Endothelial cell of umbilical vein (primary cell): ENCODE measurements around the gene ANKRD34C. TPM values are rescaled to one million over a fixed set of nuclear protein-coding genes. Genes with fewer than 3 reads are reported as not detected.

Source experiments
- BruUV-seq: library from RNA; stranded (reverse); fragments of 400-500 nt; replicated peaks from 2 replicates; lab custom pipeline; 2021; lab: Mats Ljungman, UMichigan
- CTCF ChIA-PET: fragments of 300-600, 350-600 bp; sonication (Branson Sonifier 250); formaldehyde crosslinking; loops from one replicate; lab custom pipeline; 2021; ENCODE audit warnings: antibody characterized with exemption, inconsistent platforms; lab: Charles Lee
- POLR2A ChIA-PET: fragments of 300-600, 350-600 bp; sonication (Branson Sonifier 250); formaldehyde crosslinking; loops from one replicate; lab custom pipeline; 2021; ENCODE audit warnings: antibody characterized with exemption, inconsistent platforms; lab: Charles Lee
- DNase-seq: peaks from one replicate; pipeline ENCODE4 v3.0.0-alpha.2; 2011; ENCODE audit warnings: low read depth, low spot score
- FAIRE-seq: peaks from 2 replicates; lab custom pipeline; 2011; peaks lifted over from hg19 to GRCh38; lab: Jason Lieb, UNC
- H2AFZ ChIP-seq: 2 replicates; pipeline ENCODE4 v1.6.0; 2012; ENCODE audit warnings: low read depth, low read length, control low read depth, inconsistent platforms
- H3K27ac ChIP-seq: 2 replicates; pipeline ENCODE4 v1.5.1; 2011; ENCODE audit warnings: low read depth, mild to moderate bottlenecking, control low read depth, low read length, moderate library complexity; ENCODE audit not compliant: insufficient read depth
- H3K27me3 ChIP-seq, 2 experiments: 2 replicates each; pipeline versions ENCODE4 v1.6.0 to v1.6.1; 2011; ENCODE audit warnings: low read length in 2 of 2, mixed read lengths in 1 of 2; ENCODE audit not compliant: control insufficient read depth in 2 of 2, insufficient read depth in 2 of 2
- H3K36me3 ChIP-seq, 2 experiments: 2 replicates in 1 of 2; 3 replicates in 1 of 2; pipeline ENCODE4 v1.5.1; 2011; ENCODE audit warnings: low read length in 2 of 2, mild to moderate bottlenecking in 1 of 2, moderate library complexity in 1 of 2; ENCODE audit not compliant: control insufficient read depth in 2 of 2, insufficient read depth in 2 of 2; ENCODE audit errors: extremely low read depth in 1 of 2
- H3K4me1 ChIP-seq: 3 replicates; pipeline ENCODE4 v1.5.1; 2011; ENCODE audit warnings: mild to moderate bottlenecking, low read length; ENCODE audit not compliant: control insufficient read depth, insufficient read depth; ENCODE audit errors: extremely low read depth
- H3K4me2 ChIP-seq: 2 replicates; pipeline ENCODE4 v1.6.1; 2011; ENCODE audit warnings: low read length, control low read depth, mixed read lengths; ENCODE audit not compliant: insufficient read depth
- H3K4me3 ChIP-seq, 3 experiments: fragments of 200-600 bp in 1 of 3; sonication (generic), shearing (Covaris generic) in 1 of 3; replicated peaks in 1 of 3; 2 replicates each; pipeline ENCODE4 v1.5.1; 2011 to 2016; ENCODE audit warnings: control low read depth in 3 of 3, low read length in 3 of 3, mild to moderate bottlenecking in 2 of 3, inconsistent platforms in 1 of 3, low read depth in 1 of 3, moderate library complexity in 1 of 3; ENCODE audit not compliant: insufficient read depth in 1 of 3
- H3K79me2 ChIP-seq: 2 replicates; pipeline ENCODE4 v1.6.0; 2012; ENCODE audit warnings: low read length, inconsistent platforms; ENCODE audit not compliant: control insufficient read depth, insufficient read depth
- H3K9ac ChIP-seq: replicated peaks from 2 replicates; pipeline ENCODE3; 2011; ENCODE audit warnings: low read length, control low read depth; ENCODE audit not compliant: insufficient read depth; ENCODE audit errors: extremely low read depth
- H3K9me1 ChIP-seq: replicated peaks from 3 replicates; pipeline ENCODE4 v1.6.0; 2011; ENCODE audit warnings: mild to moderate bottlenecking, low read length; ENCODE audit not compliant: control insufficient read depth, insufficient read depth; ENCODE audit errors: extremely low read depth
- H3K9me3 ChIP-seq: replicated peaks from 2 replicates; pipeline ENCODE4 v1.5.1; 2012; ENCODE audit warnings: low read length, inconsistent platforms; ENCODE audit not compliant: control insufficient read depth, insufficient read depth
- H4K20me1 ChIP-seq: replicated peaks from 2 replicates; pipeline ENCODE3; 2011; ENCODE audit warnings: mild to moderate bottlenecking, low read length; ENCODE audit not compliant: control insufficient read depth, insufficient read depth; ENCODE audit errors: extremely low read depth
- CTCF ChIP-seq, 2 donors: IDR thresholded peaks; 1 replicate in 1 of 2; 2 replicates in 1 of 2; pipeline ENCODE4 v1.5.1; 2011; ENCODE audit warnings: low read length in 2 of 2, mild to moderate bottlenecking in 2 of 2, moderate library complexity in 2 of 2, control low read depth in 1 of 2, inconsistent platforms in 1 of 2, low read depth in 1 of 2; ENCODE audit not compliant: insufficient read depth in 1 of 2; ENCODE audit errors: extremely low read depth in 1 of 2
- EZH2 ChIP-seq: IDR thresholded peaks from 2 replicates; pipeline ENCODE4 v1.6.1; 2012; ENCODE audit warnings: borderline replicate concordance, low read depth, mild to moderate bottlenecking, moderate library complexity, low read length, inconsistent platforms; ENCODE audit not compliant: severe bottlenecking
- GATA2 ChIP-seq: IDR thresholded peaks from 2 replicates; pipeline ENCODE4 v1.7.0; 2011; ENCODE audit warnings: low read depth, mild to moderate bottlenecking, moderate library complexity, mixed read lengths, low read length; ENCODE audit not compliant: insufficient read length, insufficient read depth
- JUN ChIP-seq: IDR thresholded peaks from 2 replicates; pipeline ENCODE4 v1.6.1; 2011; ENCODE audit warnings: borderline replicate concordance, low read depth; ENCODE audit not compliant: insufficient read length, insufficient read depth
- MYC ChIP-seq: IDR thresholded peaks from one replicate; pipeline ENCODE4 v1.6.1; 2011; ENCODE audit warnings: mild to moderate bottlenecking, low read depth, low read length
- POLR2A ChIP-seq: IDR thresholded peaks from 2 replicates; pipeline ENCODE4 v1.6.1; 2012; ENCODE audit warnings: low read depth, mild to moderate bottlenecking, control low read depth, low read length
- POLR2AphosphoS5 ChIP-seq: IDR thresholded peaks from 2 replicates; pipeline ENCODE4 v1.6.1; 2012; ENCODE audit warnings: low read depth, mild to moderate bottlenecking, control low read depth, low read length, moderate library complexity; ENCODE audit not compliant: insufficient read depth
- dilution Hi-C: fragments of 300-500 bp; cut with MboI; formaldehyde crosslinking; loops from one replicate; pipeline ENCODE4 v1.15.0; 2019; ENCODE audit warnings: low sequenced_read_pairs; ENCODE audit not compliant: extremely low pct_ligation_motif_present
- intact Hi-C: fragments of 100-400 bp; cut with micrococcal nuclease; formaldehyde crosslinking; loops from one replicate; pipeline ENCODE4 v1.10.0; 2022
- polyA plus RNA-seq, 4 experiments: library from polyadenylated mRNA; depleted of rRNA in 3 of 4; stranded (reverse) in 3 of 4; unstranded in 1 of 4; fragments of >200 nt; gene quantifications; 2 replicates each; pipeline versions ENCODE4 v1.2.1 to v1.2.3, GENCODE V29; 2011 to 2012; ENCODE audit warnings: missing spikeins in 1 of 4
- total RNA-seq: library from RNA; stranded (reverse); gene quantifications from 2 replicates; pipeline ENCODE4 v1.2.3, GENCODE V29; 2021

Gene ANKRD34C
- total and polyA plus RNA-seq, 2 donors (not counting 3 experiments of a cell fraction or from before 2014, with no cell fraction given) = not detected

GRCh38 chr15:79322945-79323344 is 40.4 kb downstream of the ANKRD34C start:
- no peak overlapping the region for H3K4me3 ChIP-seq
- H3K9ac ChIP-seq = no peak overlapping the region
- peak overlapping the region; percentile 65 for H3K27ac ChIP-seq
- CTCF ChIA-PET = interaction anchor here (0.9 to 2.8 kb wide), 2 partner anchors 17 to 527 kb away, joined by 3 to 20 read pairs; no protein-coding TSS in a partner anchor
- no peak overlapping the region for H2AFZ ChIP-seq
- peak; percentile 92 for FAIRE-seq
- no peaks in the 10 kb centered on the region for H3K9me1 ChIP-seq
- intact Hi-C loops = no loop called here
- POLR2A ChIA-PET = interaction anchor here (1.1 kb wide), 1 partner anchor 12 kb away, joined by 3 read pairs; the partner anchor contains the start of gene TMED3
- H3K4me2 ChIP-seq = peak overlapping the region; percentile 31
- dilution Hi-C loops = no loop called here
- H3K27me3 ChIP-seq = no peaks in the 10 kb centered on the region
- H4K20me1 ChIP-seq = no peaks in the 10 kb centered on the region
- peaks cover 21% of the 10 kb centered on the region for H3K79me2 ChIP-seq
- DNase-seq = peak; percentile 92
- H3K9me3 ChIP-seq = no peaks in the 10 kb centered on the region
- TF ChIP-seq MYC (peak; percentile 21), CTCF (IDR thresholded peaks at IDR 0.05; ENCODE audit: extremely low read depth in 1 of 2, insufficient read depth in 1 of 2, low read depth in 1 of 2, low read length in 2 of 2) (no peak), JUN (peak; percentile 66), POLR2A (peak; percentile 60), GATA2 (peak; percentile 98), POLR2AphosphoS5 (peak; percentile 91), EZH2 (no peak)
- H3K4me1 ChIP-seq = peaks cover 18% of the 10 kb centered on the region
- H3K36me3 ChIP-seq = peaks cover 6 to 23% of the 10 kb centered on the region in 2 experiments
- BruUV-seq = no TSS peak
